HG03095 (cell line): ENCODE results near the gene TROAP.
"Not testable (repeated sequence)": the region's sequence is repeated elsewhere in the genome, so short reads cannot be mapped to it uniquely, and the experiment has no call there.

ENCODE experiments used
- ATAC-seq: cut with Tn5 transposase; IDR thresholded peaks from one replicate; pipeline ENCODE4 v1.9.1; 2021; ENCODE audit warnings: moderate library complexity; ENCODE audit not compliant: unreplicated experiment

TROAP gene

DNA sequence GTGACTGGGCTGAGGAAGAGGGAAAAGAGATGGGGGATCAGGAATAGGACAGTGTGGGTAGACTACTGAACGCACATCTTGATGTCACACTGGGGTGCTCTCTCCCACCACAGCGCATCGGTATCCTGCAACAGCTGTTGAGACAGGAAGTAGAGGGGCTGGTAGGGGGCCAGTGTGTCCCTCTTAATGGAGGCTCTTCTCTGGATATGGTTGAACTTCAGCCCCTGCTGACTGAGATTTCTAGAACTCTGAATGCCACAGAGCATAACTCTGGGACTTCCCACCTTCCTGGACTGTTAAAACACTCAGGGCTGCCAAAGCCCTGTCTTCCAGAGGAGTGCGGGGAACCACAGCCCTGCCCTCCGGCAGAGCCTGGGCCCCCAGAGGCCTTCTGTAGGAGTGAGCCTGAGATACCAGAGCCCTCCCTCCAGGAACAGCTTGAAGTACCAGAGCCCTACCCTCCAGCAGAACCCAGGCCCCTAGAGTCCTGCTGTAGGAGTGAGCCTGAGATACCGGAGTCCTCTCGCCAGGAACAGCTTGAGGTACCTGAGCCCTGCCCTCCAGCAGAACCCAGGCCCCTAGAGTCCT is 7.1 kb downstream of the TROAP start:
- no peak for ATAC-seq

DNA sequence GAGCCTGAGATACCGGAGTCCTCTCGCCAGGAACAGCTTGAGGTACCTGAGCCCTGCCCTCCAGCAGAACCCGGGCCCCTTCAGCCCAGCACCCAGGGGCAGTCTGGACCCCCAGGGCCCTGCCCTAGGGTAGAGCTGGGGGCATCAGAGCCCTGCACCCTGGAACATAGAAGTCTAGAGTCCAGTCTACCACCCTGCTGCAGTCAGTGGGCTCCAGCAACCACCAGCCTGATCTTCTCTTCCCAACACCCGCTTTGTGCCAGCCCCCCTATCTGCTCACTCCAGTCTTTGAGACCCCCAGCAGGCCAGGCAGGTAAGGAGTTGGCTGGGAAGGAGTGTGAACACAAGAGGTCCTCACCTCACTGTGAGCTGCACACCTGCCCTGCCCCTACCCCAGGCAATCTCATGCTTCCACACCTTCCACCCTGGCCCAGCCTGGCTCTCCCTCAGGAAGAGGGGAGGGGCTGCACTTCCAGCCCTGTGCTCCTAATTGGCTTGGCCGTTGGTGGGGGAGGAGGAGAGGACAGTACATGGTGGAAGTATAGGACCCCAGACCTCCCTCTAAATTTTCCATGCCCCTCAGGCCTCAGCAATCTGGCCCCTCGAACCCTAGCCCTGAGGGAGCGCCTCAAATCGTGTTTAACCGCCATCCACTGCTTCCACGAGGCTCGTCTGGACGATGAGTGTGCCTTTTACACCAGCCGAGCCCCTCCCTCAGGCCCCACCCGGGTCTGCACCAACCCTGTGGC is 7.8 kb downstream of the TROAP start:
- ATAC-seq, result no peak

DNA sequence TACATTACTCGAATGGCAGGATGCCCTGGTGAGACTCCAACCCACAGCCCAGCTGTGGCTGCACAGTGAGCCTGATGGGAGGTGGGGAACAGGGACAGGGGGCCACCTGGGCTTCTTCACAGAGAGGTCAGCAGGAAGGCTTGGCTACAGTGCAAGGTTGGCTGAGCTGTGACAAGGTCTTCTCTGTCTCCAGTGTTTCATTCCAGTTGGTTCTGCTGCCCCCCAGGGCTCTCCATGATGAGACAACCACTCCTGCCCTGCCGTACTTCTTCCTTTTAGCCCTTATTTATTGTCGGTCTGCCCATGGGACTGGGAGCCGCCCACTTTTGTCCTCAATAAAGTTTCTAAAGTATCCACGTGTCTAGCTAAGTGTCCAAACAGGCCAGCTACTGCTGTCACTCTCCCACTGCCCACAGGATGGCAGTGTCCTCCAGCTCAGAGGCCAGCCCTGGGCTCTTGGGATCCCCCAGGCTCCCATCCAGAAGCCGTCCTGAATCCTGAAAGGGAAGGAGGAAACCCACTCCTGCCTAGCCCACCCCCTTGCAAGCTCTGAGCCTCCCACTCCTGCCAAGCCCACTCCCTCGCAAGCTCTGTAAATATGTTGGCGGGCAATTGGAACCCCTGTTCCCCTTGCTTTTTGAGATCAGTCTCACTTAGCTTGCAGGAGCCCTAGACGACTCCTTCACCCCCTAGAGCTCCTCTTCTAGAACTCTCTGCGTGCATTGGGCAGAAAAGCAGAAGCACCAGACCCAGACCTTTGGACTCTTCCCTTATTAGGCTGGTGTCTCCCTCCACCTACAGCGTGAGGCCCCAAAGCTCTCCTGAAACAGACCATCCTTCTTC is 8.5 kb downstream of the TROAP start:
- ATAC-seq, result no peak

DNA sequence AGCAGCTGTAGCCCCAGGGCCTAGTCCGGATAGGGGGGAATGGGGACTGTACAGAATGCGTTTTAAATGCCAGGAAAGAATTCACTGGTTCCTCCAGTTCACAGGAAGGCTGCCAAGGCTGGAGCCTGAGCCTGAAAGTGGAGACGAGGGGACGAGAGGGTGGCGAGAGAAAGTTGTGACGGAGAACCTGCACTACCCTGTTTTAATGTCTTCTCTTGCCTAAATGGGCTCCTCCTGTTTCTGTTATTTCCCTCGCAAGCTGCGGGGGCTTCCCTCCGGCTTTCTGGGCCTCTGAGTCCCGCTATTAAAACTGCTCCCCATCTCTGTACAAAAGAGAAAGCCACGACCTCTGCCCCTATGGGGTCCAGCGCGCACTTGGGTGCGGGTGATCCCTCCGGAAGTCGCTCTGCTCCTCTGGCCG is 9.4 kb downstream of the TROAP start:
- no peak for ATAC-seq

DNA sequence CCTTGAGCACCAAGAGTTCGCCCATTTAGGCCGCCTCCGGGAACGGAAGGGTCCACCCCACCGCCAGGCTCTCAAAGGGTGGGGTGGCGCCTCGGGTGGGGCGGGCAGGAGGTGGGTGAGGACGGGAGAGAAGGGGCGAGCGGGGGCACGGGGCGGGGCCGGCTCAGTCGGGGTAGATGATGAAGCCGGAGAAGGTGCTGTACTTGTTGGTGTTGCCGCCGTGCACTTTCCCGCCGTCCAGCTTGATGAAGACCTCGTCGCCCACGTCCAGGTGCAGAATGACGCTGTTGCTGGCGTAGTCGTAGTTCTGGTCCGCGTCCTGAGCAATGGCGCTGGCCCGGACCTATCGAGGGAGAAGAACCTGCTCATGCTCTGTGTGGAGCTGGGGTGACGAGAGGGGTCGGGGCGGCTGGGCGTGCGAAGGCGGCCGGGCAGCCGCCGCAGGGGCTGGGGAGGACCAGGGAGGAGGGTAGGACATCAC is 9.9 kb downstream of the TROAP start:
- no peak for ATAC-seq

DNA sequence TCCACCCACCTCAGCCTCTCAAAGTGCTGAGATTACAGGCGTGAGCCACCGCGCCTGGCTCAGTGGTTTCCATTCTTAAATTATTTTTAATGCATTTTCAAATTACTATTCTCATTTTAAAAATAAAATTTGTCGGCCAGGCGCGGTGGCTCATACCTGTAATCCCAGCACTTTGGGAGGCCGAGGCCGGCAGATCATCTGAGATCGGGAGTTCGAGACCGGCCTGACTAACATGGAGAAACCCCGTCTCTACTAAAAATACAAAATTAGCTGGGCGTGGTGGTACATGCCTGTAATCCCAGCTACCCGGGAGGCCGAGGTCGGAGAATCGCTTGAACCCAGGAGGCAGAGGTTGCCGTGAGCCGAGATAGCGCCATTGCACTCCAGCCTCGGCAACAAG is 10.7 kb downstream of the TROAP start:
- ATAC-seq, result not testable (repeated sequence)

DNA sequence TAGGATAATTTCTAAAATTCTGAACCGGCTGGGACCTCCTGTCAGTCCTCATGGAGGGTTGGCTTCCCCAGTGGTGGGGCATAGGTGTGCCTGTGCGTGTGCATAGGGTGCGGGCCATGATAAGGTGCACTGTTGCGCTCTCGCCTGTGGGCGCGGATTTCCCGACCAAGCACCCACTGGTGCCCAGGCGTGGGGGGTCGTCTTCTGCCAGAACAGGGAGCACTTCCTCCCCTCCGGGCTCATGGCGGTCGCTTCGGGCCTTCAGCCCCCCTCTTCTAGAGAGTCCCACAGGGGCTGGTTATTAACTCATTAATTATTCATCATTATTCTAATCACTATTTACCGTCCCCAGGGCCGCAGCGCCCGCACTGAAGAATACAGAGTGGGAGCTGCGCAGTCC is 11.2 kb downstream of the TROAP start:
- ATAC-seq, result no peak

DNA sequence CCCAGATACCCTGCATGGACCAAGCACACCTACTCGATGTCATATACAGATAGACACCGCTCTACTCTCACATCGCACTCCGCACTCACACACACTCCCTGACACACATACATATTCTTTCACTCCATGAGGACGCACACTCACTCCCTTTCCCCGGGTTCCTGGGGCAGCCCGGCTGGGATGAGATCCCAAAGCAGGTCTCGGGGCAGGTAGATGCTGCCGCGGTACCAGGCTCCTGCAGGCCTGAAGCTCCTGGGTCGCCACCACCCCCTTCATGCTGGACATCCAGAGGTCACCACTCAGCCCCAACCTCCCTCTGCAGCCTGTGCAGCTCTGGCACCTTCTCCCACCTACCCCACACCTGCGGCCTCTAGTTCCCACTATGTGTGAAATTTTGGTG is 11.6 kb downstream of the TROAP start:
- ATAC-seq, result no peak

DNA sequence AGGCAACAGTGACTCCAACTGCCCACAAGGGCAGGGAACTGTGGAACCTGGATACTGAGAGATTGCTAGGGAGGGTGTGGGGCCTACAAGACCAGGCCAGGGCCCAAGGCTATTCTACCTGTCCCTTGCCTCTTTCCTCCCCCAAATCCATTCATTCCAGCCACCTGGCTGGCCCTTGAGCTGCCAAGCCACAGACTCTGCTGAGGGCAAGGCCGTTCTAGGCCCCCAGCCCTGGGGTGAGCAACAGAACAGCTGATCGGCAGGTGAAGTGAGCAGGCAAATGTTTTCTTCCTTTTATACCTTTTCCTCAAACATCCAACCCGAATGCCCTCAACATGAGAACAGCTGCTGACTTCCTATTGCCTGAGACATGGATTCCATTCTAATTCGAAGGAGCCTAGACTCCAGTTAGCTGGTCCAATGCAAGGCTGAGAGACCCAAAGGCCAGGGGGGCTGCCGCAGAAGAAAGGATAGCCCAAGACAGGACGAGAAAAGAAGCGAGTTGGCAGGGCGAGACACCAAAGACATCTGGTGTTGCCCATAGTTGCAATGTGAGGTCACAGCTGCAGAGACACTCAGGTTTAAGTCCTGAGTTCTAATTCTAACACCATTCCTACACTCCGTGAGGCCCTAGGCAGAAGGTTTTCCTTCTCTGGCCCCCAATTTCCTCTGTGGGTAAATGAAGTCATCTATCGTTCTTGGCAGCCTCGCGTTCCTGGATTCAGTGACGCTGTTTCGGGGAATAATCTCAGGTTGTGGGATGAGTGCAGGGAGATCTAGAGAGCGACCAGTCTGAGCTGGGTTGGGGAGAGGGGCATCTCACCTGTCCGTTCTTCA is 12.3 kb downstream of the TROAP start:
- ATAC-seq, result no peak

DNA sequence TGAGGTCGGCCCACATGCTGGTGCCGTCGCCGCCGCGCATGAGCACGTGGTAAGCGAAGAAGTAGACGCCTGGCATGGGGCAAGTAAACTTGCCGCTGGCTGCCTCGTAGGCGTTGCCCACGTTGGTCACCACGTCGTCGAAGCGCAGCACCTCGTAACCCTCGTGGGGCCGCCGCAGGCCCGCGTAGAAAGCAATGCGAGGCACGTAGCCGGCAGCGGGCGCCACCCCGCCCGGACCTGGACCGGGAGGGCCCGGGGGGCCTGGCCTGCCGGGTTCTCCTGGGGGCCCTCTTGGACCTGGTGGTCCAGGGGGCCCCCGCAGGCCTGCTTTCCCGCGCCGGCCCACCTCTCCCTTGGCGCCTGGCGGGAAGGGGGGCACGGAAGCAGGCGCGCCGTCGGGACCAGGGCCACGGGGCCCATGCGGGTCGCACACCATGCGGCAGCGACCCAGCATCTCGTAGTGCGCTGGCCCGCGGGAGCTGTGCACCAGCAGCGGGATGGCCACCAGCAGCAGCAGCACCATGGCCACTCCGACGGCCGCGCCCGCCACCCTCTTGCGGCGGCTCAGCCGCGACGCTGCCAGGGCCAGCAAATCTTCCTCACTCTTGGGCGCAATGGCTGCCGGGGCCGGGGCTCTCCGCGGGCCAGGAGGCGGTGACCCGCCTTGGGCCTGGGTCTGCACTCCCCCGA is 13.0 kb downstream of the TROAP start:
- ATAC-seq, result no peak

DNA sequence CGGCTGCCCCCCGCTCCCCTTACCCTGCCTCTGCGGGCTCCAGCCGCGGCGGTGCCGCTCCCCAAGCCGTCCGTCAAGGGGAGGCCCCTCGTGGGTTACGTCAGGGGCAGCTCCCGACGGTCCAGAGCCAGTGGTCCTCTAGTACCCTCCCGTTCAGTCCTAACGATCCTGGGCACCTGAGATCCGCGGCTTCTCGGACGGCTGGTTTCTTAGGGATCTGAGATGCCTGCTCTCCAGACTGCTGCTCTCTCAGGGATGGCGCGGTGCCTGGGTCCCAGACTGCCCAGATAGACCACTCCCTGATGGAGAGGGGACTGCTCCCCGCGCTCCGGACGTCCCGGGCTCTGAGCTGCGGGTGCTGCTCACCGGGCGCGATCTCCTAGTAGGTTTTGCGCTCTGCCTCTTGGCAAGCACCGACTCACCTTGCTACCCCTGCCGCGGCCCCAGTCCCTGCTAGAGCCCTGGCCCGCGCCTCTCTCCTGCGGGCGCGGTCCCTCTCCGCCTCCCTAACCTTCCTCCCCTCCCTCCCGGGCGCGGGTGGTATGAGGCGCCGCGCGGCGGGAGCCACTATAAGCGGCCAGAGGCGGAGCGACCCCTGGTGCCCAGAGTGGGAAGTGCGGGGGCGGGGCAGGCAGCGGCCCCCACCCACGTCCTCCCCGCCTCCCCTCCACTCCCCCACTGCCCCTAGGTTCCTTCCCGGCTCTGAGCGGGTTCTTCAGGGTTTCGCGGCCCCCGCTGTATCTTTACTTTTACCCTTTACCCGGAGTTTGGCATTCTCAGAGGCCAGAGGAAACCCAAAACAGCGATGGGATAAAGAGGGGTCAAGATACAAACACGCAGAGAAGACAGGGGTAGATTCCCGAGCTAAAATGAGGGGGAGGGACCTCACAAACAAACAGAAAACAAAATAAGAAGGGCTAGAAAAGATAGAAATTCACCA is 13.9 kb downstream of the TROAP start, which contains the start of gene C1QL4:
Gene C1QL4 (minus strand): TSS at position 544 of the 940 bp plus-strand sequence. CDS start 711 bp downstream, outside the sequence.
- ATAC-seq, result peak; percentile 77

DNA sequence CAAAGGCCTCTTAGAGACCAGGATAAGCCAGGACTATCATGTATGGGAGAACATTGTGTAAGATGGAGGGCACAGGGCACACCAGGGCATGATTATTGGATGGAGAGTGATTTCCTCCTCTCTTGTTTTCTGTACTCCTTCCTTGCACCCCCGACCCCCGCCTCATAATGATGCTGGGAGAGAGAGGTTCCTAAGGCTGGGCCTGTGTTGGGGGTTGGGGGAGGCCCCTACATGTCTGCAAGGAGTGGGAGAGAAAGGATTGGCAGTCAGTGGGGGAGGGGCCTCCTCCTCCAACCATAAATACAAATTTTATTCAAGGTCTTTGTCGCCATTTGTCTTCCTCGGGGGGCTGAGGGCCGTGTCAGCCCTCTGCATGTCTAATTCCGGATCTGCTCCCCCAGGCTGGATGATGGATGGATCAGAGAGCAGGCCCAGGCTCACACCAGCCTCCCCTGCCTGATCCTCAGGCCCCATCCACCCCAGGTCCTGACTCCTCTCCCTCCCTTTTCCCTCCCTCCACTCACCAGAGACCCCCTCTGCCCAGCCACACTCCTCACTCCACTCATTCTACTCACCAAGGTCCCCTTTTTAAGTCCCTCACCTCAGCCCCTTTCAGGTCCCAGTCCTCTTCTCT is 15.9 kb downstream of the TROAP start:
- no peak for ATAC-seq

DNA sequence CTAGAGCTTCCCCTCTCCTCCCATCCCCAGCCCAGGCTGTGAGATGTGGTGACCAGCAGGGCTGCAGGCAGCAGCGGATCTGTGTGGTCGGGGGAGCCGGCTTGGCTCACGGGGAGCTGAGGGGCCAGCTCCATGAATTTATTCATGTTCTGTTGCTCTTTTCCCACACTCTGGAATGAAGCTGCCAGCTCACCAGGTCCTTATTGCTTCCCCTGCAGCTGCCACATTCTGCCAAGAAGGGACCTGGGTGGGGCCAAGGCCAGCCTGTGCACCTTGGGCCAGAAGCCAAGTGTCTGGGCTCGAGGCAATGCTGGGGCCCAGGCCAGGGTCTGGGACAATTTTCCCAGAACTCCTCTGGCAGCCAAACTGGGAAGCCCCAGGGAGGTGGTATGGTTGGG is 16.4 kb downstream of the TROAP start:
- no peak for ATAC-seq

DNA sequence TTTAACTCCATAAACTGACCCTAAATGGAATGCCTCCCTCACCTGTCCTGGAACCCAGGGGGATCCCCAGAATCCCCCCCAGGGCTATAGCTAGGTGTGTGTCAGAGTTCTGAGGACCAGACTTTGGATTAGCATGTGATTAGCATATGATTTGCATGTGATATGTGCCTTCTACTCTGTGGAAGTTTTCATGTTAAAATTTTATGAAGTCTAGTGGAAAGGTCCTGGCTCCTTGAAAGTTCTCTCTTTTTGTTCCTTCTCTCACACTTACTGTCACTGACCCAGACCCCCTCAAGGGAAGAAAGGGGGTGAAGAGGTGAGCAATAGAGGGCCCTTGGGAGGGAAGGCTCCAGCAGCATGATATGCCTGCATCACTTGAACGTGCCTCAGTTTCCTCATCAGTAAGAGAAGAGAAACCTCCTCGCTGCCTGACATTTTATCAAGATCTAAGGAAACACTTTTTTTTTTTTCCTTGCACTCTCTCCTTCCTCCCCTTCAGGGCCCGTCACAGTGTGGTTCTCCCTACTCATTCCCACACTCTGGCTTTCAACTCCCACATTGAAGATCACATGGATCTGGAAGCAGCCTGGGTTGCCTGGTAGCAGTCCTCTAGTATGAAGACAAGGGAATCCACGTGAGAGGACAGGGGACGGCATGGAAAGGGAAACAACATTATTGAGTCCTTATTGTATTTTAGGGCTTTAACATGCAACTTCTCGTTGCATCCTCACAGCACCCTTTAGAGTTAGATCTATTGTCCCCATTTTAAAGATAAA is 17.2 kb downstream of the TROAP start:
- ATAC-seq, result no peak

DNA sequence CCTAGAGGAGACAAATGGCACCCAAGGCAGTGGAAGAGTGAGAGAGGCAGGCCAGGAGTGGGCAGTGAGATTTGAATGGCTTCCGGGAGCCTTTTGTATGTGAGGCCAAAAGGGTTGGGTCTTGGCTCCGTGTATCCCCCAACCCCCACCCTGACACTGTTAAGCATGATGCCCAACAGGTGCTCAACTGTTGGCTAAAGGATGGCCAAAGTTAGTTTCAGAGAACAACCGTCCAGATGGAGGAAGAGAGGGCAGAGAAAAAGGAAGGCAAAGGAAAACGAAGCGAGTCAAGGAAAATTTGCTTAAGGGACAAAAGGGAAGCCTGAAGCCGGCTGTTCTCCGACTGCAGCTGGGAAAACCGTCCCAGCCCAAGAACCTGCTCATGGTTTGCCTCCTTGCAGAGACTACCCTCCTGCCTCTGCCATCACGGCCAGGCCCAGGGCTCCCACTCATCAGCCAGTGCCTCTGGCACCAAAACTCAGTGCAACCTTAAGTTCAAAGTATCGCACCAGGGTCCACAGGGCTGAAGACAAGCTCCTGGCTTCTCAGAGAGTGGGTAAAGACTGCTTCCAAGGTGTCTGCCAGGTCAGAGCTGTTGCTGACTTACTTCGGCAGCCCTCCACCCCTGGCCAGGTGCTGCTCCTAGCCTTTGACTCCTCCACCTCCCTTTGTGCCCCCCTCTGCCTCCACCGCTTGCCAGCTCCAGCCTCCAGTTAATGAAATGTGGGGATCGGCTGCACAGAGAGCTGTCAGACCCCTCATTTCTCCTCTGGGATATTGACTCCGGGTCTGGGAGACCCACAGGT is 18.1 kb downstream of the TROAP start:
- ATAC-seq, result no peak

DNA sequence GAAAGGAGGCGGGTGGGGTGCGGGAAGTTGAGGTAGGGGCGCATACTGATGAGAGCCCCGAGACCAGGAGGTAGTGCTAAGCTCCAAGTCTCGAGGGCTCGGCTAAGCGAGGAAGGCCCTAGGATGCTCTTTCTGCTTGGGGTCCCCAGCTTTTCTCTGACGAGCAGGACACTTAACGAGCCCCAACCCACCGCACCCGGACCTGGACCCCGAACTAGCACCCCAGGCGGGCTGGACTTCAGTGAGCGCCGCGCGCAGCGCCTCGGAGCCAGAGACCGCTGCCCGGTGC is 18.7 kb downstream of the TROAP start:
- ATAC-seq, result no peak
